Uterus (tissue), 2 donors: ENCODE measurements around the gene GCSAM.

Source experiments
- CTCF ChIP-seq, 4 experiments: fragments of 200-600 bp in 2 of 4; fragments of 450-650 bp in 2 of 4; sonication (generic) in 2 of 4; IDR thresholded peaks; one replicate each; pipeline ENCODE4 v1.5.1; 2016 to 2019; ENCODE audit warnings: antibody characterized with exemption in 4 of 4, mild to moderate bottlenecking in 2 of 4, moderate library complexity in 1 of 4
- POLR2A ChIP-seq, 2 donors: fragments of 450-650 bp; IDR thresholded peaks; one replicate each; pipeline ENCODE4 v1.6.1; 2016; ENCODE audit warnings: antibody characterized with exemption in 2 of 2, mild to moderate bottlenecking in 1 of 2, moderate library complexity in 1 of 2

DNA sequence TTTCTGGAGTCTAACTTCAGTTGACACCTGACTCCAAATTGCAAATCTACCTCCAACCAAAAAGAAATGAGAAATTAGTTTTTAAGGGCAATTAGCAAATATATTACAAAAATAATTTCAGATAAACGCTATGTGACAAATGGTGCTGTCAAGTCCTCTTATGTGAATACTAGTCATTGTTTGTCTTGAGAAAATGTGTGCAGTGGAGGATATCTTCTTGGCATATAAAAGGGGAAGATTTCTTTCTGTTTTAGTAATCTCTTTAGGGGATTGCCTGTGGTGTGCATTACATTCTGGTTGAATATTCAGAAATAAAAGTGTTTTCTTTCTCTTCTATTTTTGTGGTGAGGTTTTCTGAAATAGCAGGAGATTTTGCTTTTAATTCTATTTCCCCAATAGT lies 3.0 kb upstream of the GCSAM start:
- TF ChIP-seq CTCF (IDR thresholded peaks at IDR 0.05) = no peak
- TF ChIP-seq POLR2A (IDR thresholded peaks at IDR 0.05) = no peak
